Inferior parietal cortex (tissue), 1 donor: ENCODE measurements around the gene C1QL1.

Experiments used
- DNase-seq: peaks from one replicate; pipeline ENCODE4 v3.0.0-alpha.2; 2016; ENCODE audit errors: extremely low spot score

The C1QL1 gene

GRCh38 chr17:44932096-44932786, 35.9 kb downstream of the C1QL1 start:
- DNase-seq = no peak

- no peak for DNase-seq
Observed at GRCh38 chr17:44931376-44931775, 36.7 kb downstream of the C1QL1 start.

GRCh38 chr17:44930667-44931066, 37.4 kb downstream of the C1QL1 start:
- peak; percentile 20 for DNase-seq

GRCh38 chr17:44928950-44929720, 39.0 kb downstream of the C1QL1 start:
- DNase-seq = no peak

GRCh38 chr17:44928136-44928535, 40.0 kb downstream of the C1QL1 start:
- no peak for DNase-seq

- no peak for DNase-seq
Observed at GRCh38 chr17:44927696-44928095, 40.4 kb downstream of the C1QL1 start.

GRCh38 chr17:44926821-44927525, 41.1 kb downstream of the C1QL1 start:
- DNase-seq = no peak

GRCh38 chr17:44925731-44926697, 42.1 kb downstream of the C1QL1 start:
- DNase-seq = no peak

GRCh38 chr17:44924107-44924544, 44.0 kb downstream of the C1QL1 start:
- DNase-seq = no peak

- no peak for DNase-seq
Observed at GRCh38 chr17:44922746-44923470, 45.2 kb downstream of the C1QL1 start.

- no peak for DNase-seq
Observed at GRCh38 chr17:44922136-44922535, 46.0 kb downstream of the C1QL1 start.

GRCh38 chr17:44921122-44921882, 46.8 kb downstream of the C1QL1 start:
- no peak for DNase-seq

GRCh38 chr17:44920565-44920940, 47.5 kb downstream of the C1QL1 start:
- DNase-seq = no peak

GRCh38 chr17:44919885-44920564, 48.1 kb downstream of the C1QL1 start:
- DNase-seq = peak; percentile 83

- DNase-seq = no peak
Observed at GRCh38 chr17:44919411-44919810, 48.7 kb downstream of the C1QL1 start.

- no peak for DNase-seq
Observed at GRCh38 chr17:44918006-44918405, 50.1 kb downstream of the C1QL1 start.

GRCh38 chr17:44917456-44917855, 50.6 kb downstream of the C1QL1 start:
- DNase-seq = no peak

- peak; percentile 29 for DNase-seq
Observed at GRCh38 chr17:44916781-44917241, 51.3 kb downstream of the C1QL1 start.
